Measurements from ENCODE around the gene HEMK1.

The HEMK1 gene

DNA sequence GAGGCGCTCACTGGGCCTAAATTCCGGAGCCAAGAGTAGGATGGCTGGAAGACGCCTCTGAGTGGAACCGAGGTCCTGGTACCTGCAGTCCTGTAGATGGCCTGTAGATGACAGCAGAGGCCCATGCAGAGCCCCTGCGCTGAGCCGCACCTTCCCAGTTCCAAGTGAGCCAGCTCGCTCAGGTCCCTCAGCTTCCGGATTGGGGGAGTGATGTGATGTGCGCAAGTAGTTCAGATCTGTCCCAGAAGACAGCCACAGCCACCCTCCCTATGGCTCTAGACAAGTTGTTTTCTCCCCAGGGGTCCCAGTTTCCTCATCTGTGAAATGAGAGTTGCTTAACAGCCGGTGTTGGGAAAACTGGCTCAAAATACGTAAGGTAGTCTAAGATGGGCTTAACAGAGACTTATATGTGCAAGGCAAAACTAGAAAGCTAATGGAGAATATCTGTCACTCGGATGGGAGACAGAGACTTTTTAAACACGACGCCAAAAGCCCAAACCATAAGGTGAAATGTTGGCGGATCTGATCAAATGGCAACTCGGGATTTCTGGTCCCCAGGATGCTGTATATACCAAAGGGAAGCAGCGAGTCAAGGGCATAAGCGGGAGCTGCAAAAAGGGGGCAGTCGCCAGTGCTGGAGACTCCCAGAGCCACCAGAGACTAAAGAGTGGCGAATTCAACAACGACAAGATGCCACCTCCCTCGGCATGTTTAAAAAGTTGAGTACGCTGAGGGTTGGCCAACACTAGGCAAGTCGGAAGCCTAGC is 46.9 kb downstream of the HEMK1 start:
- peak; percentile 81 to 82 for DNase-seq (ENCODE audit: low read depth in 2 of 2)

- peak; percentile 91 to 94 for DNase-seq (ENCODE audit: low read depth in 2 of 2)
Measured at GRCh38 chr3:50616770-50617095, 47.4 kb downstream of the HEMK1 start.

GRCh38 chr3:50617096-50617791 is 47.9 kb downstream of the HEMK1 start, which contains the start of gene MAPKAPK3:
MAPKAPK3 (plus strand) TSS chr3:50617151; CDS start chr3:50617566, 415 bp downstream.
- DNase-seq (ENCODE audit: low read depth in 2 of 2), result no peak

DNA sequence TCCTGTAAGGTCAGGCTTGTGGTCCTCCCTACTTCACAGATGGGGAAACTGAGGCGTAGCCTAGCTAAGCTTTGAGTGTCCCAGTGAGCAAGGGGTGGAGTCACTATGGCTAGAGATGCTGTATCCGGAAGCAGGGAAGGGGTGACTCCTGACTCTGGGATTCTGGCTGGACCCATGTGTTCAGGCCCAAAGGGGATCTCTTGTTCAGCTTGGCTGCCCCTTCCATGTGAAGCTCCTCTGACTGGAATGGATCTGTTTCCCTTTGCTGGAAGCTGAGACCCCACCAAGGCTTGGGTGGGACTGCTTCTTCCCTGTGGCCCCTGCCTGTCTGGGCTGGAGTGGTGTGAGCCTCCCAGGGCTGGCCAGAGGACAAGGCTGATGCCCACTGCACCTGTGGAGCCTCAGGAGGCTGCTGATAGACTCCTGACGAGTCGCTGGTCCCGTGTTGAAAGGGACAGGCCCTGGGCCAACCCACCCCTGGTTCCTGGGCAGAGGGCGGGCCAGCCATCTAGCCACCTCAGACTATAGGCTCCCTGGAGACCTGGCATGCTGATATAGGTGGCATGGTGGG is 48.7 kb downstream of the HEMK1 start:
- no peak for DNase-seq (ENCODE audit: low read depth in 2 of 2)

GRCh38 chr3:50620420-50620819 is 51.1 kb downstream of the HEMK1 start:
- DNase-seq (ENCODE audit: low read depth in 2 of 2), result no peak

- no peak for DNase-seq (ENCODE audit: low read depth in 2 of 2)
Measured at GRCh38 chr3:50620820-50621219, 51.5 kb downstream of the HEMK1 start.

GRCh38 chr3:50622881-50623280 is 53.6 kb downstream of the HEMK1 start:
- no peak for DNase-seq (ENCODE audit: low read depth in 2 of 2)

DNA sequence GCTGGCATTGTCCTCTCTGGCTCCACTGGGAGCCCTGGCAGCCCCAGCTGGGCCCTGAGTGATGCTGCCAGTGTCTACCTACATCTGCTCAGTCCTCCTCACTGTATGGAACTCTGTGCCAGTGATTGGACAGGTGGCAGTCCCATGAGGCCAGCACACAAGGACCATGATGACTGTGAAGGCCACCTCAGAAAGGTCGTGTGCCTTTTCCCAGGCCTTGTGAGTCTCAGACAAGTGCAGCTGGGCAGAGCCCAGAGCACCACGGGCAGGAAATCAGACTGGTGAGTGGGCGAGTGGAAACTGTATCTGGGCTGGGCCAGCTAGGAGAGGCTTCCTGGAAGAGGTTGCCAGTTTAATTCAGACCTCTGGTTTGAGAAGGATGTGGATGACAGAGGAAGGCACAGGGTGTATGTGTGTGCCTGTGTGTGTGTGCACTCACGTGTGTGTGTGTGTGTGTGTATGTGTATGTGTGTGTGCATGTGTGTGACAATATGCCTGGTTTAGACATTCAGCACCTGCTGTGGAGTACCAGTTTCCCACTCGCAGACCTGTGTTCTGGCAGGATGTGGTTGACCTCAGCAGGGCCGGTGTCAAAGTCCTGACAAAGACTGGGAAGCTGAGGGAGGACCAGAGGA is 54.6 kb downstream of the HEMK1 start:
- no peak for DNase-seq (ENCODE audit: low read depth in 2 of 2)

GRCh38 chr3:50624634-50625033 is 55.3 kb downstream of the HEMK1 start:
- no peak for DNase-seq (ENCODE audit: low read depth in 2 of 2)

- no peak for DNase-seq (ENCODE audit: low read depth in 2 of 2)
Measured at GRCh38 chr3:50625231-50626182, 56.2 kb downstream of the HEMK1 start.

GRCh38 chr3:50626401-50626800 is 57.1 kb downstream of the HEMK1 start:
- no peak for DNase-seq (ENCODE audit: low read depth in 2 of 2)

DNA sequence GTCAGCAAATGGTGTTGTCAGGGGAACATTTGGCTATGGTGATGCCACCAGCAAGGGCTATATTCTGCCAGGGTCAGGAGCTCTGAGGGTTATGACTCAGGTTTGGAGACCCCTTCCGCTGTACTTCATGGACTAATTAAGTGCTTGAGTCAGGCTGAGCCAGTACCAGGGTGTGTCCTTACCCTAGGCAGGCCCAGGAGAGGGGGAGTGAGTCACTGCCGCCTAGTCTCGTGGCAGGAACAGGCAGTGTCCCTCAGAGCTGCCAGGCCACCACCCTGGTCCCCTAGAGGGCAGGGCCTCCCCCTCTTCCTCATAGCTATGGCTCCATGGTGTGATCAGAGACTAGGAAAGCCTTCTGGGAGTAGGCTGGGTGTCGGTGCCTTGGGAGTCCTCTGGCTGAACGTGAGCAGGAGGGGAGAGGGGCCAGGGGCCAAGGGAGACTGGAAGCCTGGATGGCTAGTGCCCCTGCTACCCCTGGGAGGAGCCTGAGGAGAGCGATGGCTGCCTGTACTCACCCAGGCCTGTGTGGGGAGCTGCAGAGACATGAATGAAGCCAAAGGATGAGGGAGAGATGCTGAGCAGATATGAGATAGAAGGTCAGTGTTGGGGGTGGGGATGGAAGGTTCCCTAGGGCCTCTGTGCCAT is 58.2 kb downstream of the HEMK1 start:
- no peak for DNase-seq (ENCODE audit: low read depth in 2 of 2)

DNA sequence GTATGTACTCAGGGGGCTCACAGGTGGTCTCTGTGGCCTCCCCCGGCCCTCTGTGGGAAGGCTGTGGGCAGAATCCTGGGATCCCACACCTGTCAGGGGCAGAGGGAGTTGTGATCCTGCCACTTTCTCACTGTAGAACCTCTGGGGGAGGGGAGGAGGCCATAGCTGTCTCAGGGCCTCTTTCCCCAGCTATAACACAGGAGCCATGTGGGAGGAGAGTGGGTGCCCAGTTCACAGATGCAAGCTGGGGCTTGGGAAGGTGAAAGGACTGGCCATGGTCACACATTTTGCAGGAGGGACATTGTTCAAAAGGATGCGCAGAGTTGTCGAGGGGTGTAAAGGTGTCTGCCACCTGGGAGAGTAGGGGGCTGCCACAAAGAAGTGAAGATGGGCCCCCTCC is 59.3 kb downstream of the HEMK1 start:
- DNase-seq (ENCODE audit: low read depth in 2 of 2), result no peak

GRCh38 chr3:50630394-50630793 is 61.1 kb downstream of the HEMK1 start:
- DNase-seq (ENCODE audit: low read depth in 2 of 2), result no peak

GRCh38 chr3:50630877-50631276 is 61.6 kb downstream of the HEMK1 start:
- DNase-seq (ENCODE audit: low read depth in 2 of 2), result no peak

DNA sequence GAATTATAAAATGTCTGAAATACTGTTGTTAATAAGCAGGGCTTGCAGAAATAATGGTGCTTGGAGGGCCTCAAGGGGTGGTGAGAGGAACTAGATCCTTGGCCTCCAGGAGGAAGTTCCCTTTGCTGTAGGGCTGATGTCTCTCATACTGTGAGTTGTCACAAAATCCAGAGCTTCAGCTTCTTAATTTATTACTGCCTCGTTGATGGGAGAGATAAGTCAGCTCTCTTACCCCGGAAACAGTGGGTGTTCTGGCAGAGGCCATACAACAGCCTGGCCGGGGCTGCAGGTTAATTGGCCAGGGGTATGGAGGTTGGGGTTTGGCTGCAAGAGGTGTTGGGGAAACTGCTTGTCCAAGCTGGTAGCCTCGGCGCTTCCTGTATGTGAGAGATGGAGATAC is 63.1 kb downstream of the HEMK1 start:
- no peak for DNase-seq (ENCODE audit: low read depth in 2 of 2)

GRCh38 chr3:50633230-50633790 is 64.0 kb downstream of the HEMK1 start:
- DNase-seq (ENCODE audit: low read depth in 2 of 2), result no peak

DNA sequence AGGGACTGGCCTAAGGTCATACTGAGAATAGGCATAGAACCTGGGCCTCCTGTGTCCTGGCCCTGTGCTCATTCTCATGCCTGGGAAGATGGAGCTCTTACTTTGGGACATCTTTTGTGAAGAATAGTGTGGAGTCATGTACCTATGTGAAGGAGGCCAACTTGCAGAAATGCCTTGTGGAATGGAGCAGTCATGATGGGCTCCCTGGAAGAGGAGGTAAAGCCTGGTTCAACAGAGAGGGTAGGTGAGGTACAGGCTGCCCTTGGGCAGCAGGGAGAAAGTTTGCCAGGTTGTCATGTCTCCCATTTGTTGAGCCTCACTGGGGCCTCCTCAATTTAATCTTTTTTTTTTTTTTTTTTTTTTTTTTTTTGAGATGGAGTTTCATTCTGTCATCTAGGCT is 65.7 kb downstream of the HEMK1 start:
- DNase-seq (ENCODE audit: low read depth in 2 of 2), result no peak

DNA sequence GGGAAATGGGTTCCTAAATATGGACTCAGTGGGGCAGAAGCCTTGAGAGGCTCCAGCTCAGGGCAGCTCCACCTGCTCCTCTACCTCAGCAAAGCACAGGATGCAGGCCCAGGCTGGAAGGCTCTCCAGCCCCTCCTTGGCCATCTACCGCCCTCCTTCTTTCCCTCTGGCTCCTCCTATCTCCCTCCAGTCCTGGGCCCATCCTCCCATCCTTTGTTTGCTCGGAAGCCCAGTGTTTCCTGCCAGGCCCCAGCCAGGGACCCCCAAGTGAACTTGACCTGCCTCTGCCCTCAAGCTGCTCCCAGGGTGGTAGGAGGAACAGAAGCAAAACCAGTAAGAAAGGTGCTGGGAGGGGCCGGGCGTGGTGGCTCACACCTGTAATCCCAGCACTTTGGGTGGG is 67.7 kb downstream of the HEMK1 start:
- no peak for DNase-seq (ENCODE audit: low read depth in 2 of 2)

GRCh38 chr3:50637945-50638344 is 68.6 kb downstream of the HEMK1 start:
- DNase-seq (ENCODE audit: low read depth in 2 of 2), result no peak

DNA sequence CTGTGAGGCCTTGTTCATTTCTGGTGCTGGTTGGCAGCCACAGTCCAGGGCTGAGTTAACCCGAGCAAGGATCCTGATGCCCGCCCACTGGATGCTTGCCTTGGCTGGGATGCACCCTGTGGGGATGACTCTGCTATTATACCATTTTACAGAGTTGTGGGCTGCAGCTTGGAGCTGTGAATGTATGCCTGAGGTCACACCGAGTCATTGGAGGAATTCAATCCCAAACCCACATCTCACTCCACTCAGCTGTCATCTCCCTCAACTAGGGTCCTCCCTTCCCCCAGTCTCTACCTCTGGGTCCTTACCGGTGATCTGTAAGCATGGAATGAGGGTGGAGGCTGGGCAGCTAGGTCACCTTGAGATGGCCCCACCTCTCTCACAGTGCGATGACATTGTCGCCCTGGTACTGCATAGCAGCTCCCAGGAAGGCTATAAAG is 69.8 kb downstream of the HEMK1 start:
- no peak for DNase-seq (ENCODE audit: low read depth in 2 of 2)
